ENCODE measurements around the gene TSPEAR.
A peak's percentile ranks its signal among the peaks of the same experiment; 100 is the strongest.
"Not testable (repeated sequence)": the region's sequence is repeated elsewhere in the genome, so short reads cannot be mapped to it uniquely, and the experiment has no call there.

The TSPEAR gene

GRCh38 chr21:44580231-44580821 is 131.0 kb downstream of the TSPEAR start, which contains the start of gene KRTAP10-5:
TSS of gene KRTAP10-5 (minus strand) at chr21:44580604. CDS start at chr21:44580578, 26 bp downstream.
- DNase-seq, result not testable (repeated sequence)

- DNase-seq, result no peak
Observed at GRCh38 chr21:44579833-44580144, 131.6 kb downstream of the TSPEAR start.

- no peak for DNase-seq
Observed at GRCh38 chr21:44579056-44579832, 132.1 kb downstream of the TSPEAR start.

GRCh38 chr21:44578371-44579055 is 132.9 kb downstream of the TSPEAR start:
- DNase-seq, result no peak

- no peak for DNase-seq
Observed at GRCh38 chr21:44576025-44576420, 135.3 kb downstream of the TSPEAR start.

GRCh38 chr21:44575307-44576024 is 135.9 kb downstream of the TSPEAR start:
- no peak for DNase-seq

GRCh38 chr21:44574457-44575306 is 136.7 kb downstream of the TSPEAR start:
- no peak for DNase-seq

- DNase-seq, result not testable (repeated sequence)
Observed at GRCh38 chr21:44573630-44574456, 137.5 kb downstream of the TSPEAR start, which contains the start of gene KRTAP10-4. TSS of gene KRTAP10-4 (plus strand) at chr21:44573729. CDS start at chr21:44573759, 30 bp downstream.

GRCh38 chr21:44572959-44573583 is 138.3 kb downstream of the TSPEAR start:
- DNase-seq, result no peak

GRCh38 chr21:44571844-44572782 is 139.3 kb downstream of the TSPEAR start:
- no peak for DNase-seq

GRCh38 chr21:44571296-44571695 is 140.1 kb downstream of the TSPEAR start:
- DNase-seq, result no peak

- no peak for DNase-seq
Observed at GRCh38 chr21:44569861-44570517, 141.4 kb downstream of the TSPEAR start.

- DNase-seq, result no peak
Observed at GRCh38 chr21:44568667-44569556, 142.5 kb downstream of the TSPEAR start.

GRCh38 chr21:44568261-44568660 is 143.1 kb downstream of the TSPEAR start:
- no peak for DNase-seq

- no peak for DNase-seq
Observed at GRCh38 chr21:44567481-44568171, 143.7 kb downstream of the TSPEAR start.

GRCh38 chr21:44566403-44566802 is 145.0 kb downstream of the TSPEAR start:
- peak; percentile 8 for DNase-seq

- no peak for DNase-seq
Observed at GRCh38 chr21:44564886-44565598, 146.3 kb downstream of the TSPEAR start.
